Astrocyte of the cerebellum (primary cell): ENCODE data around the gene LDLRAD2.

Experiments used
- DNase-seq: peaks from one replicate; pipeline ENCODE4 v3.0.0-alpha.2; 2011; ENCODE audit warnings: low read depth
- H3K4me3 ChIP-seq: 2 replicates; pipeline ENCODE4 v1.5.1; 2011; ENCODE audit warnings: mild to moderate bottlenecking, low read depth, low read length, moderate library complexity
- in situ Hi-C: cut with HindIII; loops from 2 replicates; pipeline ENCODE4 v1.10.0; 2017; ENCODE audit warnings: low sequenced_read_pairs
- TF ChIP-seq, protein P1 (sequence below): IDR thresholded peaks from 2 replicates; pipeline ENCODE4 v1.5.1; 2012; ENCODE audit warnings: low read length, low read depth, moderate library complexity, mild to moderate bottlenecking; ENCODE audit errors: missing control alignments

The LDLRAD2 gene

DNA sequence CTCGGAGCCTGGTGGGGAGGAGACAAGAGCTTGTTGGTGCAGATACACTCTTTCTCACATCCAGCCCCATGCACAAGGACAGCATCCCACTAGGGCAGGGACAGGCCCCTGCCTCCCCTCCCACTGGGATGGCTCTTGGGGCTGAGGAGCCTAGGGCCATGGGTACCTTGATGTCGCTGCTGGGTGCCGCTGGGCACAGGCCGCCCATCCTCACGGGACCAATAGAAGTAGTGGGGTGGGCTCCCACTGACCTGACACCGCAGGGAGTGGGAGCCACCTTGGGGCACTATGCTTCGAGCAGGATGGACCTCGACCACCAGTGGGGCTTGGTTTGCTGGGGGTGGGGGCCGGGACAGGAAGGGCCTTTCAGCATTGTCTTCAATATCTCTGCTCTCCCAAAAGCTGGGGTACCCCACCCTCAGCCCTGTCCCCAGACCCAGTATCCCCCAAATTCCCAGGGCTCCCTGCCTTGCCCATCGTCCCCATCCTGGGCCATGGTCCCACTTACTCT, 47.7 kb downstream of the LDLRAD2 start:
- TF ChIP-seq, protein P1, sequence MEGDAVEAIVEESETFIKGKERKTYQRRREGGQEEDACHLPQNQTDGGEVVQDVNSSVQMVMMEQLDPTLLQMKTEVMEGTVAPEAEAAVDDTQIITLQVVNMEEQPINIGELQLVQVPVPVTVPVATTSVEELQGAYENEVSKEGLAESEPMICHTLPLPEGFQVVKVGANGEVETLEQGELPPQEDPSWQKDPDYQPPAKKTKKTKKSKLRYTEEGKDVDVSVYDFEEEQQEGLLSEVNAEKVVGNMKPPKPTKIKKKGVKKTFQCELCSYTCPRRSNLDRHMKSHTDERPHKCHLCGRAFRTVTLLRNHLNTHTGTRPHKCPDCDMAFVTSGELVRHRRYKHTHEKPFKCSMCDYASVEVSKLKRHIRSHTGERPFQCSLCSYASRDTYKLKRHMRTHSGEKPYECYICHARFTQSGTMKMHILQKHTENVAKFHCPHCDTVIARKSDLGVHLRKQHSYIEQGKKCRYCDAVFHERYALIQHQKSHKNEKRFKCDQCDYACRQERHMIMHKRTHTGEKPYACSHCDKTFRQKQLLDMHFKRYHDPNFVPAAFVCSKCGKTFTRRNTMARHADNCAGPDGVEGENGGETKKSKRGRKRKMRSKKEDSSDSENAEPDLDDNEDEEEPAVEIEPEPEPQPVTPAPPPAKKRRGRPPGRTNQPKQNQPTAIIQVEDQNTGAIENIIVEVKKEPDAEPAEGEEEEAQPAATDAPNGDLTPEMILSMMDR: no peak
- no peak for DNase-seq
- in situ Hi-C loops: no loop called here
- no peak overlapping the region for H3K4me3 ChIP-seq

DNA sequence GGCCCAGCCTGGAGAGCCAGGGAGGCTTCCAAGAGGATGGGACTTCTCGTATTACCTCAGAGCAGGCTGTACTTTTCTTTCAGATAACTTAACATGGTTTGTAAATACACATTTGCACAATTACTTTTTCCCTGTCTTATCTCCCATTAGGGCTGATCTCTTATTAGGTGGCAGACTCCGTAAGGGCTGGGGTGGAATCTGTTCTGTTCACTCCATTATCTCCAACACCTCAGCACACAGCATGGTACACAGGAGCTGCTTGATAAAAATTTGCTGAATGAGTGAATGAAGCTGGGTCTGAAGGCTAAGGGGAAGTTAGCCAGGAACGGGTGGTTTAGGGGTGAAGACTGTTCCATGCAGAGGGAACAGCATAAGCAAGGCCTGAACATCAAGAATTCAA, 48.9 kb downstream of the LDLRAD2 start:
- no peak overlapping the region for H3K4me3 ChIP-seq
- TF ChIP-seq, protein P1: no peak
- no peak for DNase-seq
- in situ Hi-C loops: no loop called here

DNA sequence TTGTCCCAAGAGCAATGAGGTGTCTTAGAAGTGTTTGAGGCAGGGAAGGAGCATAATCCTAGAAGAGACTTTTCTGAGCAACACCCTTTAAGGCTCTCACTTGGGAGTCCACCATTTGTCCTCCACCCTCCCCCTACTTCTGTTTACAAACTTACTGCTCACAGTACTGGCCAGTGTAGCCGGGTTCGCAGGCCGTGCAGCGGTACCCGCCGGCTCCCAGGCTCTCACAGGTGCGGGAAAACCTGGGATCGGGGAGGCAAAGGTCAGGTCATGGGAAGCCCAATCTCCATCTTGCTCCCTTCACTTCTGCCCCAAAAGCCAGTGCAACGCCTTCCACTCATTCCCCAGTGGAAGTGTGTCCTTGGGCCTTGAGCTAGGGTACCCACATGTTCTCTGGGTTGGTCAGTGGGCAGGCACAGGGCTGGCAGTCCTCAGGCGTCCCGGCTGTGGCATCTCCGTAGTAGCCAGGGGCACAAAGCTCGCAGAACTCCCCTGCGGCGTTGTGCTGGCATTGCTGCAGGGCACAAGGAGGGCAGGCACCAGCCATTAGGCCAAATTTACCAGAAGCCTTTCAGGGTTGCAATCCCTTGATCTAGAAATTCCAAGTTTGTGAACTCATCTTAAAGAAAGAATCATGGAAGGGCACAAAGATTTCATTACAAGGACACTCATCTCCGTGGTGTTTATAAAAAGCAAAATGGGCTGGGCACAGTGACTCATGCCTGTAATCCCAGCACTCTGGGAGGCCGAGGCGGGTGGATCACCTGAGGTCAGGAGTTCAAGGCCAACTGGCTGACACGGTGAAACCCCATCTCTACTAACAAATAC, 49.8 kb downstream of the LDLRAD2 start:
- DNase-seq: no peak
- TF ChIP-seq, protein P1: no peak
- in situ Hi-C loops: no loop called here
- H3K4me3 ChIP-seq: no peak overlapping the region

DNA sequence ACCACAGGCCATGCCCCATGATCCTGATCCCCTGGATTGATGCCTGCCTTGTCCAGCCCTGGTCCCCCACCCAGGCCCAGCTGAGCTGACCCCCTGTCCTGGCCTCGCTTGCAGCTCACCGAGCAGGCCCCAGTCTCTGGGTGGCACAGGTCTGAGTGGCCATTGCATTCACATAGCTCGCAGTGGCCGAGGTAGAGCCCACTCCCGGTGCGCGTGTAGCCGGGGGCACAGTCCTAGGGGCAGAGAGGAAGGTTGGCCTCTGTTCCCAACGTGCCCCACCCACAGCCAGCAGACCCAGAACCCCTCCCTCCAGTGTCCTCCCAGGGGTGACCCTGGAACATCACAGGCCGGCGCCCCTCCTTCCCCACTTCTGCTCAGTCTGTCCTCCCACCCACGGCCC, 51.9 kb downstream of the LDLRAD2 start:
- no peak overlapping the region for H3K4me3 ChIP-seq
- TF ChIP-seq, protein P1: no peak
- in situ Hi-C loops: no loop called here
- no peak for DNase-seq

DNA sequence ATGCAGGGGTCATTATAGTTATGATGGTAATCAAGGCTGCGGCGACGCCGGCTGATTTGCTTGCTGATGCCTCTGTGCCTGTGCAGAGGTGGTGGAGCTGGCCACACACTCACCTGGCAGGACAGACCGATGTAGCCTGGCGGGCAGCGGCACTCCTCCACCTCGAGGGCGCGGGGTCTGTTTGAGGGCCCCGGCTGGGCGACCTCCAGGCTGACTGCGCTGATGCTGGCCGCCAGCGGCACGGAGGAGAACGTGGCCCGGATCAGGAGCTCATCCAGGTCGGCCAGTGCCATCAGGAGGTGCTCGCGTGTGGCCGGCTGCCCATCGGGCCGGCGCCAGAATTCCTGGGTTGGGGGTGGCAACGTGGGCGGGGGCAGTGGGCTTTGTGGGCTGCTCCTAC, 52.7 kb downstream of the LDLRAD2 start:
- no peak for DNase-seq
- H3K4me3 ChIP-seq: no peak overlapping the region
- in situ Hi-C loops: no loop called here
- TF ChIP-seq, protein P1: no peak

DNA sequence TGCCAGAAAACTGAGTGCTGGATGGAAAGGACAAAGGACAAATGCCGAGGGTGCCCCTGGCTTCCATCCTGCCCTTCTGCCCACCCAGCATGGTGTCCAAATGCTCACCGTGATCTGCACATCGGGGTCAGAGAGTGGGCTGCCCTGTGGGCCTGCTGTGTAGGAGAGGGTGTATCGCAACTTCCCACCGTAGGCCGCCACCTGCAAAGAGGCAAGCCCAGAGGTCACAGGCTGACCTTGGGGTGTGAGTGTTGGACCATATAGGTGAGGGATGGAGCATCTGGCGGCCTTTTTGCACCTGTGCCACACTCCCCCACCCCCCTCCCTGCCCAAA, 53.5 kb downstream of the LDLRAD2 start:
- TF ChIP-seq, protein P1: no peak

More for the DNA sequence above, 53.5 kb downstream of the LDLRAD2 start:
- H3K4me3 ChIP-seq: no peak overlapping the region
- DNase-seq: no peak
- in situ Hi-C loops: no loop called here
